Activated T-helper 9 cell treated with anti-CD3 and anti-CD28 coated beads, Interleukin-2, amount 50 U/mL, for 16 hours (primary cell): ENCODE data around the gene ZNF560.
"Not testable (repeated sequence)": the region's sequence is repeated elsewhere in the genome, so short reads cannot be mapped to it uniquely, and the experiment has no call there.

Source experiments
- DNase-seq: peaks from one replicate; pipeline ENCODE4 v3.0.0-alpha.2; 2020; ENCODE audit warnings: low read depth

Gene ZNF560

GRCh38 chr19:9498183-9498902 lies at the start of gene ZNF560:
Gene ZNF560, minus strand, starts transcription at chr19:9498616. Its CDS starts 23,303 bp downstream, at chr19:9475313.
- DNase-seq = no peak

- DNase-seq = no peak
Observed at GRCh38 chr19:9547870-9548269, 49.5 kb upstream of the ZNF560 start.

DNA sequence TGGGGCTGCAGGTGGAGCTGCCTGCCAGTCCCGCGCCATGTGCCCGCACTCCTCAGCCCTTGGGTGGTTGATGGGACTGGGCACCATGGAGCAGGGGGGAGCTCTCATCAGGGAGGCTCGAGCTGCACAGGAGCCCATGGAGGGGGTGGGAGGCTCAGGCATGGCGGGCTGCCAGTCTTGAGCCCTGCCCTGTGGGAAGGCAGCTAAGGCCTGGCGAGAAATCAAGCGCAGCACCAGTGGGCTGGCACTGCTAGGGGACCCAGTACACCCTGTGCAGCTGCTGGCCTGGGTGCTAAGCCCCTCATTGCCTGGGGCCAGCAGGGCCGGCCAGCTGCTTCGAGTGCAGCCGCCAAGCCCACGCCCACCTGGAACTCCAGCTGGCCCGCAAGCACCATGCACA lies 42.9 kb upstream of the ZNF560 start:
- not testable (repeated sequence) for DNase-seq

GRCh38 chr19:9539921-9540320 lies 41.5 kb upstream of the ZNF560 start:
- not testable (repeated sequence) for DNase-seq

GRCh38 chr19:9539201-9539600 lies 40.8 kb upstream of the ZNF560 start:
- not testable (repeated sequence) for DNase-seq

DNA sequence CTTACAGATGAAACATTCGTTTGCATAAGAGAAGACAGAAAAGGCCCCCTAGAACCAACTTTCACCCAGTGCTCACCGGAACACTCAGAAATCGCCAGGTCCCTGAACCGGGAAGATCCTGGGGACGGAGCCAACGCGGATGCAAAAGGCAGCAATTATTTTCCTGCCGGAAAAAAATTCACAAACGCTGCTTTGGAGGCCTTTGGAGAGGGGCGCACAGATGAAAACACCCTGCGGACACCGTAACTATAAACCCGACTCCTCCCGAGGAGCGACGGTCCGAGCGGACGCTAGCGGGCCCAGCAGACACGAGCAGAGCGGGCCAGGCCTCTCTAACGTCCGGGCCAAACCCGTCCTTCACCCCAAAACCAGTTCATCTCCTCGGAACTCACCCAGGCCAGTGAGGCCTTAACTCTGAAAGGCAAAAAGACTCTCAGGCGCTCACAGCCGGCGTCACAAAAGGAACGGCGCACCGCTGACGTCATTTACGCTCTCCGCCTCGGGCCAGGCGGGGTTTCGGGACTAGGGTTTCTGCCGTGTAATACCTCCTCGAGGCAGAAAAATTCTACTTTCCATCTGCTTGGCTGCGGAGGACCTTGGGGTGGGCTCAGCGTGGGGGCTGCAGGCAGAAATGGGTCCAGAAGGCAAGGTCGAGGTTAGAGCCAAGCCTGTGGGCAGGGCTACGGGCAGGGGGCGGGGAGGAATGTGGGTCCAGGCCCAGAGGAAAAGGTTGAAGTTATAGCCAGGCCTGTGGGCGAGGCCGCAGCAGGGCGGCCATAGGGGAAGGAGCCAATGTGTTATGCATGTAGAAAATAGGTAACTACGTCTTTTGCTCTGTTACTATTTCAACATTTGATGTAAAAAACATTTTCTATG lies 40.0 kb upstream of the ZNF560 start, which contains the start of gene ZNF426:
Gene ZNF426, minus strand, starts transcription at position 463 of the 876 bp plus-strand sequence. CDS start 2,413 bp downstream, outside the sequence.
- DNase-seq = peak; percentile 75

DNA sequence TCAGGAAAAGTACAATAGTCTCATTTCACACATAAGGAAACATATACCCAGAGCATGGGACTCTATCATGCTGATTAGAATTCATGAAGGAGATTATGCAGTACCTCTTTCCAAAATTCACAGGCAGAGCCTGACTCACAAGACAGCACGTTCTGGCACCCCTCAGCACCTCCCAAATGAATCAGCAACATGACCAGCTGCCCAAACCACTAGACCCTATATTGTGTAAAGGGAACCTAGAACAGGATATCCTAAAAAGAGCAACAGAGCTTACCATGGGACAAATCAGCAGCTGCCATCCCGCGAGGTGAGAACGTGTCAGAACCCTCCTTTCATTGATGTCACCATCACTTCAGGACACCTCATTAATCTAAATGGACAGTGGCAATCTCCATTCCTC lies 37.5 kb upstream of the ZNF560 start:
- no peak for DNase-seq

- DNase-seq = no peak
Observed at GRCh38 chr19:9531933-9532332, 33.5 kb upstream of the ZNF560 start.

GRCh38 chr19:9528757-9529336 lies 30.4 kb upstream of the ZNF560 start:
- no peak for DNase-seq

DNA sequence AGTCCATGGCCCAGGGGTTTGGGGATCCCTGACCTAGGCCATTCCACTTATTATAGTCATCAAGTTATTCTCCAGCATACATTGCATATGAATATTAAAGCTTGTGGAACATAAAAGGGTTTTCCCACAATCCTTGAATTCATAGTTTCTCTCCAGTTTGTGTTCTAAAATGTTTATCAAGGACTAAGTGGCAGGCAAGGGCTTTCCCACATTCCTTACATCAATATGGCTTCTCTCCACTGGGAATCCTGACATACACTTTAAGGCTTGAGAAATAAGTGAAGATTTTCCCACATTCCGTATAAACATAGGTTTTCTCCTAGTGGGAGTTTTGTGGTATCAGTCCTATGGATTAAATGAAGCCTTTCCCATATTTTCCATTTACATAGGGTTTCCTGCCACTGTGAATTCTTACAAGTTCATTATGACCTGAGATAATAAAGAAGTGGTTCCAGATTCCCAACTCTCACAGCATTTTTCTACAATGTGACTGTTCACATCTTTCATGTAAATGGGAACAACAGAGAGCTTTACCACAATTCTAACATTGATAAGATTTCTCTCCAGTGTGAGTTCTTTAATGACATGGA lies 25.6 kb upstream of the ZNF560 start:
- no peak for DNase-seq

GRCh38 chr19:9507285-9507684 lies 8.9 kb upstream of the ZNF560 start:
- DNase-seq = no peak

DNA sequence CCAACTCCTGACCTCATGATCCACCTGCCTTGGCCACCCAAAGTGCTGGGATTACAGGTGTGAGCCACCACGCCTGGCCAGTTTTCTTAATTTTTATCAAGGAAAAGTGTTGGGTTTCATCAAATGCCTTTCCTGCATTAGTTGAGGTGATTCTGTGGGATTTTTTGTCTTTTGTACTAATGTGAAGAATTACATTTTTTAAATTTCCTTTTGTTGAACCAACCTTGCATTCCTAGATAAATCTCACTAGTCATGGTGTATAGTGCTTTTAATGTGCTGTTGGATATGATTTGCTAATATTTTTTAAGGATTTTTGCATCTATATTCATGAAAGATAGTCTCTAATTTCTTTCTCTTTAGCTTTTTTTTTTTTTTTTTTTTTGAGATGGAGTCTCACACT lies 2.4 kb upstream of the ZNF560 start:
- no peak for DNase-seq

DNA sequence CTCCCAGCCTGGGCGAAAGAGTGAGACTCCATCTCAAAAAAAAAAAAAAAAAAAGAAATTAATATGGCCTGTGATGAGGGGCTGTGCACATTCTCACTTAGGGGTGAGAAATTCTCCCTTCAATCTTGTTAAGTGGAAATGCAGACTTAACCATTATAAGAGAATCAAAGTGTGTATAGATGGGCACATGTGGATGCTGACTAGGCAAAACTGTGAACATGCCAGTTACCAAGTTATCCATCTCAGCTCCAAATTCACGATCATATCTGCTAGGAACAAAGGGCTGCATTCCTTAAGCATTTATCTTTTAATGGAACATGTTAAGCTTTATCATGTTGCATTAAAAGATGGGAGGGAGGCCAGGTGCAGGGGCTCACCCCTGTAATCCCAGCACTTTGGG lies 4.3 kb downstream of the ZNF560 start:
- DNase-seq = no peak

DNA sequence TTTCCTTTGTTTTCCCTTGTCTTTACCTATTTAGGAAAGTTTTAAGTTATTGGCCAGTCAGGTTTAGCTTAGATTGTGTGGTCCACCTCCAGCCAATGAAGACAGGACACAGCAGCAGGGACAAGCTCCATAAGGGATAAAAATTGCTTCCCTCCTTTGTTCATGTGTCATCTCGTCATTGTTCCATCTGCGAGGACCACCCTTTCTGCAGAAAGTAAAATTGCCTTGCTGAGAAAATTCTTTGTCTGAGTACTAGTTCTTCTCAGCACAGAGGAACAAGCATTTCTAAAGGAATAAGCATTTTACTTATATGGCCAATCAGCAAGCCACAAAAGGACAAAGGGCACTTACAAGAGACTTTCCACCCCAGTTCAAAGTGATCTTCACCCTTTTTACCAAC lies 11.4 kb downstream of the ZNF560 start:
- no peak for DNase-seq

GRCh38 chr19:9485140-9485539 lies 13.3 kb downstream of the ZNF560 start:
- DNase-seq = no peak

GRCh38 chr19:9474975-9475374 lies 23.4 kb downstream of the ZNF560 start:
- no peak for DNase-seq

DNA sequence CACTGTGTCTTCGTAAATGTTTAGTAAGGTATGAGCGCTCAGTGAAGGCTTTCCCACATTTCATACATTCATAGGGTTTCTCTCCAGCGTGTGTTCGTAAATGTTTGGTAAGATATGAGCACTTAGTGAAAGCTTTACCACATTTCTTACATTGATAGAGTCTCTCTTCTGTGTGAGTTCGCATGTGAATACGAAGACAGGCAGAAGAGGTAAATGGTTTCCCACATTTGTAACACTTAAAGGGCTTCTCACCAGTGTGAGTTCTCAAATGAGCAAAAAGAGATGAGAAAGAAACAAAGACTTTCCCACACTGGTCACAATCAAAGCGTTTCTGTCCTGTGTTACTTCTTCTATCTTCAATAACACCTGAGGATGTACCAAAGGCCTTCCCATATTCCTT lies 31.3 kb downstream of the ZNF560 start:
- no peak for DNase-seq

- DNase-seq = no peak
Observed at GRCh38 chr19:9461938-9462337, 36.5 kb downstream of the ZNF560 start.

DNA sequence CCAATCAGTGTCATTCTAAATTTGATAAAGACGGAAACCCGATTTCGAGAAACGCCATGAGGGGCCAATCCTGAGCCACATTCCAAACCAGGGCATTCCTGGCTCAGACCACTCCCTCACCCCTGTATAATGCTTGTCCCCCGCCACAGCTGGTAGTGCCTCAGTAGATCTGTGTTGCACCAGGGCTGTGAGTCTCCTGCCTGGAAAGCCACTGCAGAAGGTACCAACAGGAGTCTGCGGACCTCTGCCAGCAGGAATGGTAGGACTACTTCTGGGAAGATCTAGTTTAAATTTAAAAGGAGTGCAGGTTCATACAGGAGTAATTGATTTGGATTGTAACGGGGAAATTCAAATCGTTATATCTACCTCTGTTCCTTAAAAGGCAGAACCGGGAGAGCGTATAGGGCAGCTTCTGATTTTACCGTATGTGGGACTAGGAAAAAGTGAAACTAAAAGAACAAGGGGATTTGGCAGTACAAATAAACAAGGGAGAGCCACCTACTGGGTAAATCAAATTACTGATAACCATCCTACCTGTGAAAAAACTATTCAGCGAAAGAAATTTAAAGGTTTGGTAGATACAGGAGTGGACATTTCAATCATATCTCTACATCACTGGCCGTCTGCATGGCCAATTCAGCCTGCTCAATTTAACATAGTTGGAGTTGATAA lies 42.3 kb downstream of the ZNF560 start:
- DNase-seq = no peak

GRCh38 chr19:9453953-9454352 lies 44.5 kb downstream of the ZNF560 start:
- no peak for DNase-seq

- DNase-seq = no peak
Observed at GRCh38 chr19:9445037-9445436, 53.4 kb downstream of the ZNF560 start.

DNA sequence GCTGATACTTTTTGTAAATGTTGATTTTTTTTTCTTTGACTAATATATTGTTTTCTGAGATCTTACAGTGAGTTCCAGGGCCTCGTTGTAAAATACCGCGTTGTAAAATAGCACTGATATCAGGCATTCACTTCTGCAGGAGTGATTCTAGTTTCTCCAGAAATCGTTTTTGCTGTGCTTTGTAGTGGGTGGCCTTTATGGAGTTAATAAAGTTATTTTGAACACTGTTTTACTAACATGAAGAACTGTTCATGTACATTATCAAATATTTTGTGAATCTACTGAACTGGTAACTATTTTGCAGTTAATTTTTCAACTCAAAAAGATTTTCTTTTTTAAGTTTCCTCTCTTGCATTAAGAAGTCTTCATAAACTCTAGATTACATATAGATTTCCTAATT lies 62.1 kb downstream of the ZNF560 start:
- DNase-seq = no peak
